GM23338 (cell line): ENCODE results near the gene MEI1. TPM values are rescaled to one million over a fixed set of nuclear protein-coding genes. Genes with fewer than 3 reads are reported as not detected.

Experiments used
- ATAC-seq: fragments of 200-7000 bp; cut with Tn5 transposase; 3 replicates; pipeline ENCODE4 v1.9.1; 2020
- DNase-seq: peaks from one replicate; pipeline ENCODE4 v3.0.0-alpha.2; 2015; ENCODE audit warnings: low spot score
- H2AFZ ChIP-seq: fragments of 200-600 bp; sonication (generic); 2 replicates; pipeline ENCODE4 v1.8.0; 2016; ENCODE audit warnings: antibody characterized with exemption, mild to moderate bottlenecking, moderate library complexity
- H3F3A ChIP-seq: fragments of 200-600 bp; sonication (generic); replicated peaks from 2 replicates; pipeline ENCODE4 v1.8.0; 2017; ENCODE audit warnings: antibody characterized with exemption, mixed run types, low read depth
- H3K27ac ChIP-seq: fragments of 200-600 bp; sonication (generic); 2 replicates; pipeline ENCODE4 v1.6.1; 2016; ENCODE audit warnings: low read depth
- H3K27me3 ChIP-seq: fragments of 200-600 bp; sonication (generic); 2 replicates; pipeline ENCODE4 v1.8.0; 2016; ENCODE audit warnings: mild to moderate bottlenecking, mixed run types, moderate library complexity; ENCODE audit not compliant: insufficient read depth
- H3K36me3 ChIP-seq: fragments of 200-600 bp; sonication (generic); 2 replicates; pipeline ENCODE4 v1.8.0; 2016; ENCODE audit warnings: mild to moderate bottlenecking; ENCODE audit not compliant: insufficient read depth
- H3K4me1 ChIP-seq: fragments of 200-600 bp; sonication (generic); 2 replicates; pipeline ENCODE4 v1.8.0; 2016; ENCODE audit warnings: mild to moderate bottlenecking, moderate library complexity; ENCODE audit not compliant: insufficient read depth
- H3K4me2 ChIP-seq: fragments of 200-600 bp; sonication (generic); 2 replicates; pipeline ENCODE4 v1.7.1; 2017; ENCODE audit warnings: mixed run types
- H3K4me3 ChIP-seq: fragments of 200-600 bp; sonication (generic); 2 replicates; pipeline ENCODE4 v1.6.1; 2016; ENCODE audit warnings: mixed run types
- H3K79me2 ChIP-seq: fragments of 200-600 bp; sonication (generic); replicated peaks from 2 replicates; pipeline ENCODE4 v1.8.0; 2017; ENCODE audit warnings: mild to moderate bottlenecking; ENCODE audit not compliant: insufficient read depth
- H3K9me2 ChIP-seq: fragments of 200-600 bp; sonication (generic); 2 replicates; pipeline ENCODE4 v1.8.0; 2017; ENCODE audit not compliant: insufficient read depth
- H4K20me1 ChIP-seq: fragments of 200-600 bp; sonication (generic); replicated peaks from 2 replicates; pipeline ENCODE4 v1.8.0; 2017; ENCODE audit warnings: mild to moderate bottlenecking; ENCODE audit not compliant: insufficient read depth
- H3K27ac Mint-ChIP-seq: 2 replicates; pipeline ENCODE4 v1.8.0; 2020; ENCODE audit warnings: inconsistent platforms, mild to moderate bottlenecking, moderate library complexity, mixed read lengths
- H3K27me3 Mint-ChIP-seq: 3 replicates; pipeline ENCODE4 v1.8.0; 2022; ENCODE audit warnings: low read depth, mild to moderate bottlenecking, moderate library complexity, mixed read lengths, inconsistent platforms; ENCODE audit not compliant: insufficient read depth, poor library complexity
- H3K36me3 Mint-ChIP-seq: 3 replicates; pipeline ENCODE4 v1.8.0; 2021; ENCODE audit warnings: low read depth, mild to moderate bottlenecking, inconsistent platforms, moderate library complexity, mixed read lengths
- H3K4me1 Mint-ChIP-seq: 3 replicates; pipeline ENCODE4 v1.8.0; 2020; ENCODE audit warnings: mild to moderate bottlenecking, inconsistent platforms, mixed read lengths
- H3K4me3 Mint-ChIP-seq: 3 replicates; pipeline ENCODE4 v1.8.0; 2021; ENCODE audit warnings: moderate library complexity, mild to moderate bottlenecking, inconsistent platforms, mixed read lengths
- H3K9me3 Mint-ChIP-seq: 3 replicates; pipeline ENCODE4 v1.8.0; 2020; ENCODE audit warnings: moderate library complexity, mild to moderate bottlenecking, inconsistent platforms, mixed read lengths
- CREB1 ChIP-seq: fragments of 250-450 bp; sonication (Bioruptor Pico); IDR thresholded peaks from 2 replicates; pipeline ENCODE4 v1.5.0; 2020; ENCODE audit warnings: low read depth, mild to moderate bottlenecking, moderate library complexity
- EZH2phosphoT487 ChIP-seq: fragments of 200-600 bp; sonication (generic); IDR thresholded peaks from one replicate; pipeline ENCODE4 v1.8.1; 2018; ENCODE audit warnings: antibody characterized with exemption; ENCODE audit not compliant: unreplicated experiment
- JUNB ChIP-seq: IDR thresholded peaks from one replicate; pipeline ENCODE4 v1.6.1; 2016; ENCODE audit warnings: antibody characterized with exemption; ENCODE audit not compliant: unreplicated experiment
- NANOG ChIP-seq: IDR thresholded peaks from 2 replicates; pipeline ENCODE4 v1.6.1; 2016; ENCODE audit warnings: antibody characterized with exemption, borderline replicate concordance
- POLR2AphosphoS5 ChIP-seq: IDR thresholded peaks from 2 replicates; pipeline ENCODE4 v1.6.1; 2016; ENCODE audit warnings: antibody characterized with exemption, low read depth
- STAT1 ChIP-seq: IDR thresholded peaks from one replicate; pipeline ENCODE4 v1.6.1; 2016; ENCODE audit warnings: antibody characterized with exemption; ENCODE audit not compliant: unreplicated experiment
- ZNF114 ChIP-seq: fragments of 250-450 bp; sonication (Bioruptor Pico); IDR thresholded peaks from 2 replicates; pipeline ENCODE4 v1.5.0; 2020; ENCODE audit warnings: mild to moderate bottlenecking, moderate library complexity
- ZNF331 ChIP-seq: fragments of 250-450 bp; sonication (Bioruptor Pico); IDR thresholded peaks from 2 replicates; pipeline ENCODE4 v1.5.0; 2020; ENCODE audit warnings: low read depth, mild to moderate bottlenecking, moderate library complexity
- polyA plus RNA-seq: library from polyadenylated mRNA; unstranded; fragments of >200 nt; fragmentation: Nextera tagmentation; extraction: Ambion mirVana; gene quantifications from 2 replicates; pipeline ENCODE4 v1.2.1, GENCODE V29; 2016
- total RNA-seq: library from RNA; depleted of rRNA; stranded (reverse); fragments of >200 nt; shearing (Covaris generic); gene quantifications from 2 replicates; pipeline ENCODE4 v1.2.3, GENCODE V29; 2014
- TF ChIP-seq, protein P1 (sequence below): fragments of 250-450 bp; sonication (Bioruptor Pico); IDR thresholded peaks from 2 replicates; pipeline ENCODE4 v1.5.0; 2020; ENCODE audit warnings: mild to moderate bottlenecking, moderate library complexity
- TF ChIP-seq, protein P2 (sequence below): IDR thresholded peaks from one replicate; pipeline ENCODE4 v1.6.1; 2018; ENCODE audit warnings: antibody characterized with exemption; ENCODE audit not compliant: unreplicated experiment
- TF ChIP-seq, protein P3 (sequence below): IDR thresholded peaks from 2 replicates; pipeline ENCODE4 v1.6.1; 2016; ENCODE audit warnings: antibody characterized with exemption

MEI1 gene
- total and polyA plus RNA-seq, 2 experiments from 2014 or later, result 0.28 to 0.87 TPM

DNA sequence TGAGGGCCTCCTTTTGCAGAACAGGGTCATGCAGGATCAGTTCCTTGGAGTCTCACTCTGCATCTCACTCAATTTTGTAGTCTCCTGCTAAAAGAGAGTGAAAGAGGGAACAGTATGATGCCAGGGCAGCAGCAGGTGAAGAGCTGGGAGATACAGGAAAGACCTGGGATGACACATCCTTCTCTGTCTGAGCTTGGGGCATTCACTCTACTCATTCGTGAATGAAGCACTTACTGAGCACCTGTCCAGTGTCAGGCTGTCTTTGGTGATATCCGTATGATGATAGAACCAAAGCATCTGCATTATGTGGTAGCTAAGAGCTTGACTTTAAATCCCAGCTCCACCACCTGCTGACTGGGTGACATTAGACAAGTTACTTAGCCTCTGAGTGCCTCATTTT, 148.0 kb downstream of the MEI1 start:
- peak overlapping the region; percentile 66; the same call in 1 of the 2 replicates for H3K4me2 ChIP-seq
- Mint-ChIP-seq H3K9me3 (no peaks in the 10 kb centered on the region), H3K27ac (peak overlapping the region; percentile 4; the same call in 1 of the 2 replicates), H3K4me3 (no peak overlapping the region), H3K4me1 (peaks cover 40% of the 10 kb centered on the region), H3K36me3 (peaks cover 18% of the 10 kb centered on the region; the same call in 2 of the 3 replicates), H3K27me3 (peaks cover 12% of the 10 kb centered on the region)
- H3K36me3 ChIP-seq, result peaks cover 4% of the 10 kb centered on the region; the same call in 1 of the 2 replicates
- H3K9me2 ChIP-seq, result no peaks in the 10 kb centered on the region
- no peaks in the 10 kb centered on the region for H3K27me3 ChIP-seq
- H3K4me3 ChIP-seq, result 0 out of 2 replicates have a peak overlapping the region, but pooled peaks have one; percentile 15
- H4K20me1 ChIP-seq, result peaks cover 63% of the 10 kb centered on the region
- H3K27ac ChIP-seq, result peak overlapping the region; percentile 77; the same call in 1 of the 2 replicates
- TF ChIP-seq EZH2phosphoT487, result no peak
- TF ChIP-seq, protein P1, sequence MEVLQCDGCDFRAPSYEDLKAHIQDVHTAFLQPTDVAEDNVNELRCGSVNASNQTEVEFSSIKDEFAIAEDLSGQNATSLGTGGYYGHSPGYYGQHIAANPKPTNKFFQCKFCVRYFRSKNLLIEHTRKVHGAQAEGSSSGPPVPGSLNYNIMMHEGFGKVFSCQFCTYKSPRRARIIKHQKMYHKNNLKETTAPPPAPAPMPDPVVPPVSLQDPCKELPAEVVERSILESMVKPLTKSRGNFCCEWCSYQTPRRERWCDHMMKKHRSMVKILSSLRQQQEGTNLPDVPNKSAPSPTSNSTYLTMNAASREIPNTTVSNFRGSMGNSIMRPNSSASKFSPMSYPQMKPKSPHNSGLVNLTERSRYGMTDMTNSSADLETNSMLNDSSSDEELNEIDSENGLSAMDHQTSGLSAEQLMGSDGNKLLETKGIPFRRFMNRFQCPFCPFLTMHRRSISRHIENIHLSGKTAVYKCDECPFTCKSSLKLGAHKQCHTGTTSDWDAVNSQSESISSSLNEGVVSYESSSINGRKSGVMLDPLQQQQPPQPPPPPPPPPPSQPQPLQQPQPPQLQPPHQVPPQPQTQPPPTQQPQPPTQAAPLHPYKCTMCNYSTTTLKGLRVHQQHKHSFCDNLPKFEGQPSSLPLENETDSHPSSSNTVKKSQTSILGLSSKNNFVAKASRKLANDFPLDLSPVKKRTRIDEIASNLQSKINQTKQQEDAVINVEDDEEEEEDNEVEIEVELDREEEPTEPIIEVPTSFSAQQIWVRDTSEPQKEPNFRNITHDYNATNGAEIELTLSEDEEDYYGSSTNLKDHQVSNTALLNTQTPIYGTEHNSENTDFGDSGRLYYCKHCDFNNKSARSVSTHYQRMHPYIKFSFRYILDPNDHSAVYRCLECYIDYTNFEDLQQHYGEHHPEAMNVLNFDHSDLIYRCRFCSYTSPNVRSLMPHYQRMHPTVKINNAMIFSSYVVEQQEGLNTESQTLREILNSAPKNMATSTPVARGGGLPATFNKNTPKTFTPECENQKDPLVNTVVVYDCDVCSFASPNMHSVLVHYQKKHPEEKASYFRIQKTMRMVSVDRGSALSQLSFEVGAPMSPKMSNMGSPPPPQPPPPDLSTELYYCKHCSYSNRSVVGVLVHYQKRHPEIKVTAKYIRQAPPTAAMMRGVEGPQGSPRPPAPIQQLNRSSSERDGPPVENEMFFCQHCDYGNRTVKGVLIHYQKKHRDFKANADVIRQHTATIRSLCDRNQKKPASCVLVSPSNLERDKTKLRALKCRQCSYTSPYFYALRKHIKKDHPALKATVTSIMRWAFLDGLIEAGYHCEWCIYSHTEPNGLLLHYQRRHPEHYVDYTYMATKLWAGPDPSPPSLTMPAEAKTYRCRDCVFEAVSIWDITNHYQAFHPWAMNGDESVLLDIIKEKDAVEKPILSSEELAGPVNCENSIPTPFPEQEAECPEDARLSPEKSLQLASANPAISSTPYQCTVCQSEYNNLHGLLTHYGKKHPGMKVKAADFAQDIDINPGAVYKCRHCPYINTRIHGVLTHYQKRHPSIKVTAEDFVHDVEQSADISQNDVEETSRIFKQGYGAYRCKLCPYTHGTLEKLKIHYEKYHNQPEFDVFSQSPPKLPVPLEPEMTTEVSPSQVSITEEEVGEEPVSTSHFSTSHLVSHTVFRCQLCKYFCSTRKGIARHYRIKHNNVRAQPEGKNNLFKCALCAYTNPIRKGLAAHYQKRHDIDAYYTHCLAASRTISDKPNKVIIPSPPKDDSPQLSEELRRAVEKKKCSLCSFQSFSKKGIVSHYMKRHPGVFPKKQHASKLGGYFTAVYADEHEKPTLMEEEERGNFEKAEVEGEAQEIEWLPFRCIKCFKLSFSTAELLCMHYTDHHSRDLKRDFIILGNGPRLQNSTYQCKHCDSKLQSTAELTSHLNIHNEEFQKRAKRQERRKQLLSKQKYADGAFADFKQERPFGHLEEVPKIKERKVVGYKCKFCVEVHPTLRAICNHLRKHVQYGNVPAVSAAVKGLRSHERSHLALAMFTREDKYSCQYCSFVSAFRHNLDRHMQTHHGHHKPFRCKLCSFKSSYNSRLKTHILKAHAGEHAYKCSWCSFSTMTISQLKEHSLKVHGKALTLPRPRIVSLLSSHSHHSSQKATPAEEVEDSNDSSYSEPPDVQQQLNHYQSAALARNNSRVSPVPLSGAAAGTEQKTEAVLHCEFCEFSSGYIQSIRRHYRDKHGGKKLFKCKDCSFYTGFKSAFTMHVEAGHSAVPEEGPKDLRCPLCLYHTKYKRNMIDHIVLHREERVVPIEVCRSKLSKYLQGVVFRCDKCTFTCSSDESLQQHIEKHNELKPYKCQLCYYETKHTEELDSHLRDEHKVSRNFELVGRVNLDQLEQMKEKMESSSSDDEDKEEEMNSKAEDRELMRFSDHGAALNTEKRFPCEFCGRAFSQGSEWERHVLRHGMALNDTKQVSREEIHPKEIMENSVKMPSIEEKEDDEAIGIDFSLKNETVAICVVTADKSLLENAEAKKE (CRISPR knock-in tag), result no peak
- TF ChIP-seq NANOG, result no peak
- TF ChIP-seq ZNF331 (CRISPR knock-in tag), result no peak
- no peak for TF ChIP-seq JUNB
- no peak for TF ChIP-seq ZNF114 (CRISPR knock-in tag)
- H2AFZ ChIP-seq, result no peak overlapping the region
- no peak for ATAC-seq
- H3K4me1 ChIP-seq, result peaks cover 56% of the 10 kb centered on the region
- peaks cover 17% of the 10 kb centered on the region for H3F3A ChIP-seq
- peaks cover 100% of the 10 kb centered on the region for H3K79me2 ChIP-seq
- DNase-seq, result no peak

DNA sequence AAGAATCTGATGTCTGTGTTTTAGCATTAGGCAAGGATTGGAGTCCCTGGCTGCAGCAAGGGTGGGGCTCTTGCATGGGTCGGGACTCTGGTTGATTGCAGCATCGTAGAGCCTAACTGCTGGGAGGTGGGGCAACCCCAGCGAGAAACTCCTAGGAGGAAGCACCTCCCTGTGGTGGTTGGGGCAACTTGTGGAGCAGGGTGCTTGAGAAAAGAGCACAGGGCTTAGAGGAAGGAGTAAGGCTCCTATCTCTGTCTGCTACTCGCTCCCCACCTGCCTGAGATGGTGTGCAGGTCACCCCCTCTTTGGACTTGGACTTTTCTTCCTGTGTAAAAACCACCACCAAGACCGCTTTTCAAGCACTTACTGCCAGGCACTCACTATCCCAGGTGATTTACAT, 149.2 kb downstream of the MEI1 start:
- Histone ChIP-seq H3K27ac (no peak overlapping the region), H3K36me3 (peaks cover 3% of the 10 kb centered on the region; the same call in 1 of the 2 replicates), H3K4me2 (no peak overlapping the region; the same call in 1 of the 2 replicates), H3K9me2 (no peaks in the 10 kb centered on the region), H3F3A (peaks cover 16% of the 10 kb centered on the region), H2AFZ (no peak overlapping the region), H3K4me1 (peaks cover 53% of the 10 kb centered on the region), H4K20me1 (peaks cover 65% of the 10 kb centered on the region), H3K79me2 (peaks cover 100% of the 10 kb centered on the region), H3K4me3 (no peak overlapping the region), H3K27me3 (no peaks in the 10 kb centered on the region)
- ATAC-seq (peak; percentile 37), DNase-seq (peak; percentile 44)
- Mint-ChIP-seq H3K27ac (no peak overlapping the region), H3K36me3 (peaks cover 13% of the 10 kb centered on the region; the same call in 2 of the 3 replicates), H3K27me3 (peaks cover 12% of the 10 kb centered on the region), H3K9me3 (no peaks in the 10 kb centered on the region), H3K4me3 (no peak overlapping the region), H3K4me1 (peaks cover 45% of the 10 kb centered on the region)
- TF ChIP-seq, protein P2, sequence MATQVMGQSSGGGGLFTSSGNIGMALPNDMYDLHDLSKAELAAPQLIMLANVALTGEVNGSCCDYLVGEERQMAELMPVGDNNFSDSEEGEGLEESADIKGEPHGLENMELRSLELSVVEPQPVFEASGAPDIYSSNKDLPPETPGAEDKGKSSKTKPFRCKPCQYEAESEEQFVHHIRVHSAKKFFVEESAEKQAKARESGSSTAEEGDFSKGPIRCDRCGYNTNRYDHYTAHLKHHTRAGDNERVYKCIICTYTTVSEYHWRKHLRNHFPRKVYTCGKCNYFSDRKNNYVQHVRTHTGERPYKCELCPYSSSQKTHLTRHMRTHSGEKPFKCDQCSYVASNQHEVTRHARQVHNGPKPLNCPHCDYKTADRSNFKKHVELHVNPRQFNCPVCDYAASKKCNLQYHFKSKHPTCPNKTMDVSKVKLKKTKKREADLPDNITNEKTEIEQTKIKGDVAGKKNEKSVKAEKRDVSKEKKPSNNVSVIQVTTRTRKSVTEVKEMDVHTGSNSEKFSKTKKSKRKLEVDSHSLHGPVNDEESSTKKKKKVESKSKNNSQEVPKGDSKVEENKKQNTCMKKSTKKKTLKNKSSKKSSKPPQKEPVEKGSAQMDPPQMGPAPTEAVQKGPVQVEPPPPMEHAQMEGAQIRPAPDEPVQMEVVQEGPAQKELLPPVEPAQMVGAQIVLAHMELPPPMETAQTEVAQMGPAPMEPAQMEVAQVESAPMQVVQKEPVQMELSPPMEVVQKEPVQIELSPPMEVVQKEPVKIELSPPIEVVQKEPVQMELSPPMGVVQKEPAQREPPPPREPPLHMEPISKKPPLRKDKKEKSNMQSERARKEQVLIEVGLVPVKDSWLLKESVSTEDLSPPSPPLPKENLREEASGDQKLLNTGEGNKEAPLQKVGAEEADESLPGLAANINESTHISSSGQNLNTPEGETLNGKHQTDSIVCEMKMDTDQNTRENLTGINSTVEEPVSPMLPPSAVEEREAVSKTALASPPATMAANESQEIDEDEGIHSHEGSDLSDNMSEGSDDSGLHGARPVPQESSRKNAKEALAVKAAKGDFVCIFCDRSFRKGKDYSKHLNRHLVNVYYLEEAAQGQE, result no peak
- no peak for TF ChIP-seq NANOG
- TF ChIP-seq ZNF331 (CRISPR knock-in tag), result no peak
- TF ChIP-seq, protein P3, sequence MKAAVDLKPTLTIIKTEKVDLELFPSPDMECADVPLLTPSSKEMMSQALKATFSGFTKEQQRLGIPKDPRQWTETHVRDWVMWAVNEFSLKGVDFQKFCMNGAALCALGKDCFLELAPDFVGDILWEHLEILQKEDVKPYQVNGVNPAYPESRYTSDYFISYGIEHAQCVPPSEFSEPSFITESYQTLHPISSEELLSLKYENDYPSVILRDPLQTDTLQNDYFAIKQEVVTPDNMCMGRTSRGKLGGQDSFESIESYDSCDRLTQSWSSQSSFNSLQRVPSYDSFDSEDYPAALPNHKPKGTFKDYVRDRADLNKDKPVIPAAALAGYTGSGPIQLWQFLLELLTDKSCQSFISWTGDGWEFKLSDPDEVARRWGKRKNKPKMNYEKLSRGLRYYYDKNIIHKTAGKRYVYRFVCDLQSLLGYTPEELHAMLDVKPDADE, result no peak
- no peak for TF ChIP-seq STAT1
- TF ChIP-seq CREB1, result no peak
- no peak for TF ChIP-seq POLR2AphosphoS5
